NCI-H526 (cell line): ENCODE data around the gene BRSK1.

ENCODE experiments used
- DNase-seq, 2 experiments: peaks; one replicate each; lab custom pipeline; 2025; lab: John Stamatoyannopoulos, UW

BRSK1 gene

DNA sequence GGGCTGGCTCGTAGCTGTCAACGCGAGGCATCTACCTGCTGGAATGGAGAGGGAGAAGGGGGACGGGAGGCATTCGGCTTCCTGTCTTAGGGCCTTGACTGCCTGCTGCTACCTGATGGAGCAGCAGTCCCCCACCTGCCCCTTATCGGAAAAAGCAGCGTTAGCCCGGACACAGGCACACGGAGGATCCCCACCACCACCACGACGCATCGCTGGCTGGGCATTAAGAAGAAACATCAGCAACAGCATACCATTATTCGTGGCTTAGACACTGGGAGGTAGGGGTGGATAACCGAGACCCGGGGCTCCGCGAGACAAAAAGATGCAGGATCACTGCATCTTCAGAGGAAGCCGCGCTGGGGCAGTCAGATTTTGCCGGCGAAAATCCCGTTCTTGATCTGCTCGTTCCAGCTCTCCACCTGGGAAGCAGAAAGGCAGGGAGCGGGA, 69.6 kb downstream of the BRSK1 start:
- DNase-seq, result no peak

DNA sequence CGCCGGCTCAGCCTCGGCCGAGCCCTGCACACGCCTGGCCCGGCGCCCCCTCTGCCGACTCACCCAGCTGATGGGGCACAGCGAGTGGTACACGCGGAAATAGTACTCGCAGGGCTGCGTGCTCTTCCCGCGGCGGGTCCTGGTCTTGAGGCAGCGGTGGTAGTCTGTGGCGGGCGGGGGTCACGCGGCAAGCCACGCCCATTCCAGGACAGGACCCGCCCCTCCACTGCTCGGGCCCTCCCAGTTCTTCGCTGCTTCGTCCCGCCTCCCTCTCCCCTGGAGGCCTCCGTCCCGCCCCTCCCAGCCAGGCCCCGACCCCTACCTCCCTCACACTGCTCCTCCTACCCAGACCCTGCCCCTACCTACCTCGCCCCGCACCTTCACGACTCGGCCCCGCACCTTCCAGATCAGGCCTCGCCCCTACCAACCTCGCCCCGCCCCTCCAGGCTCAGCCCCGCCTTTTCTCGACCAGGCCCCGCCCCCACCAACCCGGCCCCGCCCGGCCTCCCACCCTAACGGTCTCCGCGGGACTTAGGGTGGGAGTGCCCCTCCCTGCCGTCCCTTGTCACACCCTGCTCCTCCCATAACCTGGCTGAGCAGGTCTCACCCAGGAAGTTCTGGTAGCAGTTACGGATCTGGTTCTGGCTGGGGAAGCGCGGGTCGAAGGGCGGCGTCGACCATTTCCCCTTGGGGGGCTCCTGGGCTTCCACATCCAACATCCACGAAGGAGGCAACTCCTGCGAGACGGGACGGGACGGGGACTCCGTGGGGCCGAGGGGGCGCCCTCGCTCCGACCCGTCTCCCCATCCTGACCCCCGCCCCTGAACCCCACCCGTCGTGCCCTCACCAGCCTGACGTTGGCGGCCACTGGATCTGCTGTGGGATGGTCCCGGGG, 70.3 kb downstream of the BRSK1 start:
- peak in 1 of 2 experiments; percentile 77 for DNase-seq

DNA sequence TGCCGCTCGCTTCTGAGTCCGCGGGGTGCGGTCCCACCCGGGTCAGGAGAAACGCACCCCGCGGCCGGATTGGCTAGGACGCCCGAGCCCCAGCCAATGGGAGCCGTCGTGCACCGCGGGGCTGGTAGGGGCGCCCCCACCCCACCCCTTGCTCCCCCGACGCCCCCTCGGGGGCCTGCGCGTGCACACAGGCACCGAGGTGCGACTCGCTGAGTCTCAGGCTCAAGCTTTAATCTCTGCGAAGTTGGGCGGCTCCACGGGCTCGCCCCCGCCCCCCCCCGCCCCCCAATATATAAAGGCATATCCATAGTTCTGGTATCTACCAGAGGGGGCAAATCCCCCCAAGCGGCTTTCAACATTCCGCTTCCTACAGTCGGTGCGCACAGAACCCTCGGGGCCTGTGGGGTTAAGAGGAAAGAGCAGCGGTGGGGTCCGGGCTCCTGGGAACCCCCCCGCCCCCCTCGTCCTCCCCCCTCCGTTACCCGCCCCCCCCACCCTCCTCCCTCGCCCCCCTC, 71.0 kb downstream of the BRSK1 start, which contains the start of gene COX6B2:
Gene COX6B2, minus strand, starts transcription at position 22 of the 515 bp plus-strand sequence. CDS start 198 bp downstream, outside the sequence.
- no peak for DNase-seq

DNA sequence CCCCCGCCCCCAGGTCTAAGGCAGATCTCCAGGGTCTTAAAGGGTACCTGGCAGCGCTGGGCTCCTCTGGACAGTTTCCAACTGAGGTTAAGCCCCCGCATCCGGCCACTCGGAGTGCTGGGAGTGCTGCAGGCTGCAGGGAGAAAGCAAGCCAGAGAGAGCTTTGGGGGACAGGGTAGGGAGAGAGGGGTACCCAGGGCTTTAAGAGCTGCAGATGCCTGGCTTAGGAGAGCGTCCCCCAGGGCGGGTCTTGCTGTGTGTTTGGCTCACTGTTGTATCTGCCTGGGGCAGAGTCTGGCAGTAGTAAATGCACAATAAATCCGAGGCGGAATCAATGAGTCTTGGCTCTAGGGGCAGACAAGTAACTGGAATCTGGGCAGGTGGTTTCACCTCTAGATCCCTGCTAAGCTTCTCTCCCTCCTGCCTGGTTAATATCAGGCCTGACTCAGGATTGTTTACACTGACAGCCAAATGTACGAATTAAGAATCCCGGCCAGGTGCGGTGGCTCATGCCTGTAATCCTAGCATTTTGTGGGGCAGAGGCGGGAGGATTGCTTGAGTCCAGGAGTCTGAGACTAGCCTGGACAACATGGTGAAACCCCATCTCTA, 71.5 kb downstream of the BRSK1 start:
- DNase-seq, result no peak

DNA sequence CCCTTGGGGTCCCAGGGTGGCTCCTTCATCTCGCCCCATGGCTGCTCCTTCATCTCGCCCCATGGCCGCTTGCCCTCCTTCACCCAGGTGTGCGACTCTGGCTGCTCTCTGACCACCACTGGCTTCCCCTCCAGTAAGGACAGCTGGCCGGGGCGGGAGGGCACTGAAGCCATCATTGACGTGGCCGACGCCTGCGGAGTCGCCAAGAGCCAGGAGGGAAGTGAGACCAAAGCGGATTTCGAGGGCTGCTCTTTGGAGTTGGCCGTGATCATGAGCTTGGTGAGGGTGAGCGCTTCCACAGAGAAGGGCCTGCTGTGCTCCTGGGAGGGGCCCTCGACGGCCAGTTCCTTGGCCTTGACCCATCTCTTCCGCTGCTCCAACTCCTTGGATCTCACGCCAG, 74.7 kb downstream of the BRSK1 start:
- DNase-seq, result no peak

DNA sequence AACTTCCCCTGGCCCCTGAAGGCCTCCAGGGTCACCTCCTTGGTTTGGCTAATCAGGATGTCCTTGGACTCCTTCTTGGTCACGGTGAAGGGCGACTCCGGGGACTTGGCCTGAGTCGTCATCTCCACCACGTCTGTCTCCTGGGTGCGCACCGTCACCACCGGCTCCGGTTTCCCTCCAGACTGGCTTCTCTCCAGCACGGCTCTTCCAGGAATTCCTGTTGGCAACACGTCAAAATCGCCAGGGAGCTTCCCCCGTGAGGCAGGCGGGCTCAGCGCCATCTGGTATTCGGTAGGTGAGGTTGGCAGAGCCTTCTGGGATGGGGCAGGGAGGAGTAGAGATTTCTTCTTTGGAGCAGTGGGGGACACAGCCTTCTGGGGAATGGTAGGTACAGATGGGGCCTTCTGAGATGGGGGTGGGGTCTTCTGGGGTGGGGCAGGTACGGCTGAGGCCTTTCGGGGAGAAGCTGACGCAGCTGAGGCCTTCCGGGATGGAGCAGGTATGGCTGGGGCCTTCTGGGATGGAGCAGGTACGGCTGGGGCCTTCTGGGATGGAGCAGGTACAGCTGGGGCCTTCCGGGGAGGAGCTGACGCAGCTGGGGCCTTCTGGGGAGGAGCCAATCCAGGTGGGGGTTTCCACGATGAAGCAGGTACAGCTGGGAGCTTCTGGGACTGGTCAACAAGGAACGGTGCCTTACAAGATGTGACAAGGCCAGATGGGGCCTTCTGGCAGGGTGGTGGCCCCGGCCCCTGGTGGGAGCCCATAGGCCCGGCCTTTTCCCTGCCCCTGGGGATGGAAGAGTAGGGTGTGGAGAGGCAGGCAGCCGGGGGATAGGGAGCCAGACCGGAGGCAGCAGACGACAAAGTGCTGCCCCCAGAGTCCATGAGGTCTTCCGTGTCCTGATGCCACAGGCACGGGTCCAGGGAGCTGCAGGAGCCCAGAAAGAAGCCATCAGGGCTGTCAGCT, 75.4 kb downstream of the BRSK1 start:
- no peak for DNase-seq

DNA sequence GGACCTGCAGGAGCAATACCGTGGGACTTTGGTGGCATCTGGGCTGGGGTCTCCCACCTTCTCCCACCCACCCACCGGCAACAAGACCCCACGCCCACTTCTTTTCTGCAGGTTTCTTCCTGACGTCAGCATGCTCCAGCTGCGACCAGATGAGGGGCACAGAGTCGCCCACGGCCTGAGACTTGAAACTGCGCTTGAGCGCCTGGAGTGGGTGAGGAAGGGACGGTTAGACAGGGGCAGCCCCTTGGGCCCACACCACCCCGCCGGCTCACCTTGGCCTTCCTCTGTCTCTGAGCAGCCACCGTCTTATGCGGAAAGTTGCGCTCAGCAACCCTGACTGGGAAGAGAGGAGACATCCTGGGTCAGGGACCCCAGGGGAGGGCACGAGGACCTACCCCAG, 77.1 kb downstream of the BRSK1 start:
- no peak for DNase-seq
